ENCODE results near the gene GSG1.

Gene GSG1

GRCh38 chr12:13128291-13128965, 25.0 kb upstream of the GSG1 start:
- no peaks in the 10 kb centered on the region for H3K36me3 Mint-ChIP-seq
- ATAC-seq: no peak
- H3K4me1 Mint-ChIP-seq: no peaks in the 10 kb centered on the region
- no peaks in the 10 kb centered on the region for H3K9me3 Mint-ChIP-seq
- no peak overlapping the region for H3K4me3 Mint-ChIP-seq
- H3K27me3 Mint-ChIP-seq: peaks cover 10% of the 10 kb centered on the region
- H3K27ac Mint-ChIP-seq: no peak overlapping the region

- Mint-ChIP-seq H3K4me1 (no peaks in the 10 kb centered on the region), H3K9me3 (no peaks in the 10 kb centered on the region), H3K36me3 (no peaks in the 10 kb centered on the region), H3K27me3 (peaks cover 8% of the 10 kb centered on the region), H3K27ac (no peak overlapping the region), H3K4me3 (no peak overlapping the region)
- no peak for ATAC-seq
These were observed 24.0 kb upstream of the GSG1 start for GRCh38 chr12:13127444-13127843.

- Mint-ChIP-seq H3K27me3 (no peaks in the 10 kb centered on the region), H3K4me1 (no peaks in the 10 kb centered on the region), H3K9me3 (no peaks in the 10 kb centered on the region), H3K27ac (no peak overlapping the region), H3K4me3 (no peak overlapping the region), H3K36me3 (no peaks in the 10 kb centered on the region)
- no peak for ATAC-seq
These were observed 23.0 kb upstream of the GSG1 start for GRCh38 chr12:13126494-13126893.

- Mint-ChIP-seq H3K4me1 (no peaks in the 10 kb centered on the region), H3K4me3 (no peak overlapping the region), H3K27ac (no peak overlapping the region), H3K27me3 (no peaks in the 10 kb centered on the region), H3K9me3 (no peaks in the 10 kb centered on the region), H3K36me3 (no peaks in the 10 kb centered on the region)
- no peak for ATAC-seq
These were observed 22.5 kb upstream of the GSG1 start for GRCh38 chr12:13125996-13126395.

GRCh38 chr12:13124656-13125505, 21.4 kb upstream of the GSG1 start:
- Mint-ChIP-seq H3K9me3 (no peaks in the 10 kb centered on the region), H3K4me1 (no peaks in the 10 kb centered on the region), H3K36me3 (no peaks in the 10 kb centered on the region), H3K27me3 (no peaks in the 10 kb centered on the region), H3K4me3 (no peak overlapping the region), H3K27ac (no peak overlapping the region)
- ATAC-seq: no peak

- no peaks in the 10 kb centered on the region for H3K9me3 Mint-ChIP-seq
- no peaks in the 10 kb centered on the region for H3K4me1 Mint-ChIP-seq
- H3K27me3 Mint-ChIP-seq: peaks cover 8% of the 10 kb centered on the region
- no peak overlapping the region for H3K4me3 Mint-ChIP-seq
- no peaks in the 10 kb centered on the region for H3K36me3 Mint-ChIP-seq
- no peak overlapping the region for H3K27ac Mint-ChIP-seq
- ATAC-seq: no peak
These were observed 18.1 kb upstream of the GSG1 start for GRCh38 chr12:13121568-13121967.

- Mint-ChIP-seq H3K4me1 (no peaks in the 10 kb centered on the region), H3K9me3 (no peaks in the 10 kb centered on the region), H3K27ac (no peak overlapping the region), H3K27me3 (peaks cover 14% of the 10 kb centered on the region), H3K4me3 (no peak overlapping the region), H3K36me3 (no peaks in the 10 kb centered on the region)
- no peak for ATAC-seq
These were observed 16.9 kb upstream of the GSG1 start for GRCh38 chr12:13120413-13120812.

GRCh38 chr12:13119826-13120225, 16.4 kb upstream of the GSG1 start:
- no peaks in the 10 kb centered on the region for H3K4me1 Mint-ChIP-seq
- H3K9me3 Mint-ChIP-seq: no peaks in the 10 kb centered on the region
- peaks cover 20% of the 10 kb centered on the region for H3K27me3 Mint-ChIP-seq
- no peak overlapping the region for H3K27ac Mint-ChIP-seq
- H3K4me3 Mint-ChIP-seq: no peak overlapping the region
- ATAC-seq: no peak
- no peaks in the 10 kb centered on the region for H3K36me3 Mint-ChIP-seq

GRCh38 chr12:13117029-13117428, 13.6 kb upstream of the GSG1 start:
- no peaks in the 10 kb centered on the region for H3K36me3 Mint-ChIP-seq
- H3K27ac Mint-ChIP-seq: no peak overlapping the region
- no peak for ATAC-seq
- H3K4me1 Mint-ChIP-seq: no peaks in the 10 kb centered on the region
- no peak overlapping the region for H3K4me3 Mint-ChIP-seq
- no peaks in the 10 kb centered on the region for H3K9me3 Mint-ChIP-seq
- peaks cover 48% of the 10 kb centered on the region for H3K27me3 Mint-ChIP-seq

- Mint-ChIP-seq H3K36me3 (no peaks in the 10 kb centered on the region), H3K9me3 (peaks cover 3% of the 10 kb centered on the region), H3K27ac (no peak overlapping the region), H3K27me3 (peaks cover 53% of the 10 kb centered on the region), H3K4me3 (no peak overlapping the region), H3K4me1 (no peaks in the 10 kb centered on the region)
- no peak for ATAC-seq
These were observed 12.8 kb upstream of the GSG1 start for GRCh38 chr12:13116259-13116658.

- Mint-ChIP-seq H3K36me3 (no peaks in the 10 kb centered on the region), H3K27me3 (peaks cover 57% of the 10 kb centered on the region), H3K27ac (no peak overlapping the region), H3K4me1 (no peaks in the 10 kb centered on the region), H3K4me3 (no peak overlapping the region), H3K9me3 (peaks cover 3% of the 10 kb centered on the region)
- no peak for ATAC-seq
These were observed 11.0 kb upstream of the GSG1 start for GRCh38 chr12:13114251-13115052.

GRCh38 chr12:13112968-13113367, 9.5 kb upstream of the GSG1 start:
- no peak overlapping the region for H3K4me3 Mint-ChIP-seq
- H3K27ac Mint-ChIP-seq: no peak overlapping the region
- H3K4me1 Mint-ChIP-seq: no peaks in the 10 kb centered on the region
- no peak for ATAC-seq
- H3K27me3 Mint-ChIP-seq: peaks cover 62% of the 10 kb centered on the region
- no peaks in the 10 kb centered on the region for H3K36me3 Mint-ChIP-seq
- H3K9me3 Mint-ChIP-seq: peaks cover 7% of the 10 kb centered on the region

- H3K36me3 Mint-ChIP-seq: no peaks in the 10 kb centered on the region
- peaks cover 10% of the 10 kb centered on the region for H3K27me3 Mint-ChIP-seq
- no peak for ATAC-seq
- H3K4me1 Mint-ChIP-seq: peaks cover 20% of the 10 kb centered on the region
- H3K27ac Mint-ChIP-seq: no peak overlapping the region
- no peak overlapping the region for H3K4me3 Mint-ChIP-seq
- H3K9me3 Mint-ChIP-seq: peaks cover 4% of the 10 kb centered on the region
These were observed 3.2 kb upstream of the GSG1 start for GRCh38 chr12:13106666-13107065.

GRCh38 chr12:13105781-13106180, 2.3 kb upstream of the GSG1 start:
- Mint-ChIP-seq H3K4me1 (peaks cover 29% of the 10 kb centered on the region), H3K9me3 (peaks cover 4% of the 10 kb centered on the region), H3K4me3 (no peak overlapping the region), H3K27ac (no peak overlapping the region), H3K27me3 (peaks cover 9% of the 10 kb centered on the region), H3K36me3 (no peaks in the 10 kb centered on the region)
- ATAC-seq: no peak

GRCh38 chr12:13104409-13104808, 942 bp upstream of the GSG1 start:
- Mint-ChIP-seq H3K4me3 (no peak overlapping the region), H3K27me3 (peaks cover 5% of the 10 kb centered on the region), H3K36me3 (no peaks in the 10 kb centered on the region), H3K9me3 (peaks cover 4% of the 10 kb centered on the region), H3K27ac (peak overlapping the region; percentile 33), H3K4me1 (peaks cover 43% of the 10 kb centered on the region)
- ATAC-seq: no peak
